HG02623 (cell line): ENCODE data around the gene TRIM41.
"Not testable (repeated sequence)": the region's sequence is repeated elsewhere in the genome, so short reads cannot be mapped to it uniquely, and the experiment has no call there.

ENCODE experiments used
- ATAC-seq: cut with Tn5 transposase; IDR thresholded peaks from one replicate; pipeline ENCODE4 v1.9.1; 2021; ENCODE audit warnings: moderate library complexity; ENCODE audit not compliant: unreplicated experiment

TRIM41 gene

GRCh38 chr5:181223058-181223728 is at the start of gene TRIM41:
Gene TRIM41 (plus strand): TSS chr5:181223281. CDS start chr5:181224000, 719 bp downstream.
- peak; percentile 60 for ATAC-seq

- ATAC-seq: peak; percentile 48
Measured at GRCh38 chr5:181173420-181174342, 49.4 kb upstream of the TRIM41 start.

- ATAC-seq: no peak
Measured at GRCh38 chr5:181176254-181176952, 46.7 kb upstream of the TRIM41 start.

DNA sequence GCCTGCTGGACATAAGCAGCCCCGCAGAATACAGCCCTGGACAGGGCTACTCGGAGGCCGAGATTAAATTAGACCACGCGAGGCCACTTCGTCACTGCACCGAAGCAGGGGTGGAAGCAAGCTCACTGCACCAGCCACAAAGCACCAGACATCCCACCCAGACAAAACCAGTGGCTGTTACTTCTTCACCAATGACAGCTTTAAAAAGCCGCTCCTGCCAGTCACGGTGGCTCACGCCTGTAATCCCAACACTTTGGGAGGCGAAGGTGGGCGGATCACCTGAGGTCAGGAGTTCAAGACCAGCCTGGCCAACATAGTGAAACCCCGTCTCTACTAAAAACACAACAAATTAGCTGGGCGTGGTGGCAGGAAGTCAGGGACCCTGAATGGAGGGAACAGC is 45.5 kb upstream of the TRIM41 start:
- ATAC-seq: not testable (repeated sequence)

- ATAC-seq: peak; percentile 58
Measured at GRCh38 chr5:181181650-181182565, 41.2 kb upstream of the TRIM41 start.

GRCh38 chr5:181182651-181183050 is 40.4 kb upstream of the TRIM41 start:
- ATAC-seq: no peak

DNA sequence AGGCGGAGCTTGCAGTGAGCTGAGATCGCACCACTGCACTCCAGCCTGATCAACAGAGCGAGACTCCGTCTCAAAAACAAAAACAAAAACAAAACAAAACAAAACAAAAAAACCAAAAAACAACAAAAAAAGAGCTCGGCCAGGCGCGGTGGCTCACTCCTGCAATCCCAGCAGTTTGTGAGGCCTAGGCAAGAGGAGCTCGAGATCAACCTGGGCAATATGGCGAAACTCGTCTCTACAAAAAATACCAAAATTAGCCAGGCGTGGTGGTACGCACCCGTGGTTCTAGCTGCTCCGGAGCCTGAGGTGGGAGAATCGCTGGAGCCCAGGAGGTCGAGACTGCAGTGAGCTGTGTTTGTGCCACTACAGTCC is 38.2 kb upstream of the TRIM41 start:
- no peak for ATAC-seq

- no peak for ATAC-seq
Measured at GRCh38 chr5:181185560-181185959, 37.5 kb upstream of the TRIM41 start.

- ATAC-seq: no peak
Measured at GRCh38 chr5:181186022-181186421, 37.1 kb upstream of the TRIM41 start.

DNA sequence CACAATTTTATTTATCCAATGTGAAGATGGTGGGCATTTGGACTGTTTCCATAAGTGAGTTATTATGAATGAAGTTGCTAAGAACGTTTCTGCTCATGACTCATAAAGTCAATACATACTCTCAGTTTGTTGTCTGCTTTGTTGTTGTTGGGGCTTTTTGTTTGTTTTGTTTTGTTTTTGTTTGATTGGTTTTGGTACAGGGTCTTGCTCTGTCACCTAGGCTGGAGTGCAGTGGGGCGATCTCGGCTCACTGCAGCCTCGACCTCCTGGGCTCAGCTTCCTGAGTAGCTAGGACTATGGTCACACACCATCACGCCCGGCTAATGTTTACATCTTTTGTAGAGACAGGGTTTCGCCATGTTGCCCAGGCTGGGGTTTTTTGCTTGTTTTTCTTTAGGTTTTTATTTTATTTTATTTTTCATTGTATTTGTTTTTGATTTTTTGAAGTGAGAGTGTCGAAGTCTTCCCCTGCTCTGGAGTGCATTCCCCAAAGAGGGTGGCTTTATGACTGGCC is 36.0 kb upstream of the TRIM41 start:
- no peak for ATAC-seq

GRCh38 chr5:181187500-181188213 is 35.4 kb upstream of the TRIM41 start:
- ATAC-seq: no peak

- ATAC-seq: no peak
Measured at GRCh38 chr5:181188700-181189362, 34.2 kb upstream of the TRIM41 start.

- ATAC-seq: no peak
Measured at GRCh38 chr5:181189363-181189961, 33.6 kb upstream of the TRIM41 start.

DNA sequence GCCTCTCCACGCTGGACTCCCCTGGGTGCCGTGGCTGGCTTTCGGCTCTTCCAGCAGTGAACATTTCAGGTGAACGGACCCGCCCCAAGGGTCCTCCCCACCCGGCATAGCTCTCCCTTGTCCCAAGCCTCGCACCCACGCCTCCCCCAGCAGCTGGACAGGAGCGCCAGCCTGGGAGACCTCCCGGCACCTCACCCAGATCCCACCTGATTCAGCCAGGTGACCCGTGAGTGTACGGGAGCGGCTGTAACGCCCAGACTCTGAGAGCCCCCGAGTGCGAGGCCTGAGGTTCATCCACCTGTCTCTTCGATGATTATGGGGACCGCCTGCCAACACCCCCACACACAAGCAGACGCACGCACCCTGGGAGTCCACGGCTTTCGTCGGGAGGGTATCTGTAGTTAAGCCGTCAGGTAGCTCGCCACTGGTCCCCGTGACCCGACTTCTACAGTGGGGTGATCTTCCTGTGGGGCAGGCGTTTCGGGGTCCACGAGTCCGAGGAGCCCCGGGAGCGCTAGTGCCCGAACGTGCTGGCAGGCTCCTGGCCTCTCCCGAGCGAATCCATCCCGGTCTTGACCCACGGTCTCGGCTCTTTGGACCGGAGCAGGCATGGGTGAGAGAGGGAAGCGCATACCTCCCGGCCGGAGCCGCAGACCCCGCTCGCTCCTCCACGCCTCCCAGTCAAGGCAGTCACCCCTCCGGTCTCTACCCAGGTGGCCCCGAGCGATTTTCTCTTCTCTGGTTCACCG is 32.9 kb upstream of the TRIM41 start:
- ATAC-seq: no peak

- ATAC-seq: peak; percentile 3
Measured at GRCh38 chr5:181190711-181191525, 32.2 kb upstream of the TRIM41 start.

GRCh38 chr5:181191526-181192336 is 31.4 kb upstream of the TRIM41 start:
- ATAC-seq: peak; percentile 62
